B cell (primary cell): ENCODE measurements around the gene OR13J1. TPM values are rescaled to one million over a fixed set of nuclear protein-coding genes. Genes with fewer than 3 reads are reported as not detected.

Experiments used
- ATAC-seq: fragments of 200-7000 bp; cut with Tn5 transposase; one replicate; pipeline ENCODE4 v1.10.0; 2021; ENCODE audit warnings: low read depth, mild to moderate bottlenecking, moderate number of reproducible peaks, moderate library complexity
- CTCF ChIA-PET: fragments of 350-600 bp; sonication (Branson Sonifier 250); formaldehyde crosslinking; loops from one replicate; lab custom pipeline; 2021; ENCODE audit warnings: antibody characterized with exemption, inconsistent platforms; lab: Charles Lee
- POLR2A ChIA-PET: fragments of 350-600 bp; sonication (Branson Sonifier 250); formaldehyde crosslinking; loops from one replicate; lab custom pipeline; 2021; ENCODE audit warnings: antibody characterized with exemption; lab: Charles Lee
- DNase-seq: peaks from one replicate; pipeline ENCODE4 v3.0.0; 2013
- H2AFZ ChIP-seq: 2 replicates; pipeline ENCODE4 v1.6.1; 2012; ENCODE audit warnings: mild to moderate bottlenecking, low read depth, low read length; ENCODE audit not compliant: insufficient read depth, poor library complexity, severe bottlenecking
- H3K27ac ChIP-seq, 2 donors: 1 replicate in 1 of 2; 2 replicates in 1 of 2; pipeline ENCODE4 v1.5.1; 2012 to 2013; ENCODE audit warnings: low read length in 2 of 2, mild to moderate bottlenecking in 2 of 2, moderate library complexity in 1 of 2
- H3K27me3 ChIP-seq, 4 experiments: fragments of 200-600 bp in 1 of 4; sonication (generic) in 1 of 4; replicated peaks in 1 of 4; 1 replicate in 2 of 4; 2 replicates in 2 of 4; pipeline versions ENCODE4 v1.6.1 to v1.7.0; 2013 to 2016; ENCODE audit warnings: low read length in 3 of 4, mild to moderate bottlenecking in 2 of 4, mixed read lengths in 1 of 4, moderate library complexity in 1 of 4; ENCODE audit not compliant: insufficient read depth in 4 of 4, control insufficient read depth in 3 of 4; ENCODE audit errors: control extremely low read depth in 1 of 4
- H3K36me3 ChIP-seq, 2 experiments: replicated peaks in 1 of 2; 1 replicate in 1 of 2; 2 replicates in 1 of 2; pipeline versions ENCODE4 v1.6.1 to v1.7.1; 2013; ENCODE audit warnings: low read length in 1 of 2; ENCODE audit not compliant: insufficient read depth in 2 of 2, control insufficient read depth in 1 of 2; ENCODE audit errors: control extremely low read depth in 1 of 2, extremely low read depth in 1 of 2
- H3K4me1 ChIP-seq, 2 donors: fragments of 200-600 bp in 1 of 2; sonication (generic) in 1 of 2; 1 replicate in 1 of 2; 2 replicates in 1 of 2; pipeline versions ENCODE4 v1.5.1 to v1.6.1; 2013 to 2017; ENCODE audit warnings: low read length in 2 of 2; ENCODE audit not compliant: control insufficient read depth in 2 of 2, insufficient read depth in 2 of 2
- H3K4me2 ChIP-seq: replicated peaks from 2 replicates; pipeline ENCODE3; 2012; ENCODE audit warnings: mild to moderate bottlenecking, low read depth, low read length; ENCODE audit not compliant: poor library complexity, severe bottlenecking
- H3K4me3 ChIP-seq, 5 experiments: fragments of 200-600 bp in 1 of 5; sonication (generic) in 1 of 5; 1 replicate in 3 of 5; 2 replicates in 2 of 5; pipeline versions ENCODE4 v1.5.1 to v1.7.0; 2011 to 2016; ENCODE audit warnings: low read length in 4 of 5, mild to moderate bottlenecking in 4 of 5, low read depth in 2 of 5, control low read depth in 1 of 5, moderate library complexity in 1 of 5; ENCODE audit not compliant: insufficient read depth in 1 of 5; ENCODE audit errors: control extremely low read depth in 1 of 5, extremely low read depth in 1 of 5
- H3K79me2 ChIP-seq: fragments of 200-600 bp; sonication (generic); one replicate; pipeline ENCODE4 v1.6.0; 2016; ENCODE audit warnings: low read length; ENCODE audit not compliant: control insufficient read depth, insufficient read depth
- H3K9ac ChIP-seq: fragments of 200-600 bp; sonication (generic); 2 replicates; pipeline ENCODE4 v1.6.1; 2017; ENCODE audit warnings: mild to moderate bottlenecking, low read length, moderate library complexity
- H3K9me3 ChIP-seq, 3 donors: one replicate each; pipeline versions ENCODE4 v1.6.1 to v1.7.1; 2013; ENCODE audit warnings: low read length in 2 of 3; ENCODE audit not compliant: control insufficient read depth in 2 of 3, insufficient read depth in 1 of 3; ENCODE audit errors: control extremely low read depth in 1 of 3
- H4K20me1 ChIP-seq: 2 replicates; pipeline ENCODE4 v1.6.0; 2012; ENCODE audit warnings: mild to moderate bottlenecking, low read length; ENCODE audit not compliant: insufficient read depth, control insufficient read depth, poor library complexity, severe bottlenecking
- H3K27ac Mint-ChIP-seq: one replicate; pipeline ENCODE4 v1.8.0; 2021; ENCODE audit warnings: mixed read lengths
- H3K27me3 Mint-ChIP-seq: one replicate; pipeline ENCODE4 v1.8.0; 2021; ENCODE audit warnings: mixed read lengths
- H3K4me1 Mint-ChIP-seq: one replicate; pipeline ENCODE4 v1.8.0; 2021; ENCODE audit warnings: mixed read lengths
- H3K4me3 Mint-ChIP-seq: one replicate; pipeline ENCODE4 v1.8.0; 2021; ENCODE audit warnings: mixed read lengths
- H3K9me3 Mint-ChIP-seq: one replicate; pipeline ENCODE4 v1.8.0; 2022; ENCODE audit warnings: mixed read lengths; ENCODE audit not compliant: insufficient read depth
- CTCF ChIP-seq: fragments of 200-600 bp; IDR thresholded peaks from one replicate; pipeline ENCODE4 v1.8.0; 2022; ENCODE audit warnings: antibody characterized with exemption, mild to moderate bottlenecking
- EZH2 ChIP-seq: IDR thresholded peaks from 2 replicates; pipeline ENCODE4 v1.6.1; 2012; ENCODE audit warnings: borderline replicate concordance, low read depth, mild to moderate bottlenecking, moderate library complexity, low read length; ENCODE audit not compliant: insufficient read depth, poor library complexity, severe bottlenecking
- WGBS: methylation state at CpG from one replicate; pipeline ENCODE4 v1.1.5; 2013; ENCODE audit warnings: missing lambda C conversion rate; ENCODE audit not compliant: insufficient coverage; 5-methylcytosine and 5-hydroxymethylcytosine counted together
- intact Hi-C: fragments of 100-400 bp; cut with micrococcal nuclease; formaldehyde crosslinking; loops from one replicate; pipeline ENCODE4 v1.10.0; 2022
- polyA minus RNA-seq: library from RNA; depleted of rRNA, polyadenylated mRNA; stranded (reverse); fragments of >200 nt; gene quantifications from 2 replicates; pipeline ENCODE4 v1.2.3, GENCODE V29; 2012
- polyA plus RNA-seq: library from polyadenylated mRNA; depleted of rRNA; stranded (reverse); fragments of >200 nt; gene quantifications from 2 replicates; pipeline ENCODE4 v1.2.3, GENCODE V29; 2012
- total RNA-seq, 2 donors: library from RNA; stranded (reverse); fragments of 120-200 nt in 1 of 2; gene quantifications; 1 replicate in 1 of 2; 2 replicates in 1 of 2; pipeline versions ENCODE4 v1.2.3 to v1.2.4, GENCODE V29; 2013 to 2022

OR13J1 gene
- total RNA-seq: not detected in 2 replicates
- total RNA-seq (2013): not detected
- not detected in 2 replicates for polyA plus RNA-seq
- 0.21 TPM in 1 of 2 replicates, not detected in the other for polyA minus RNA-seq

- Mint-ChIP-seq H3K4me3 (no peak within 1 kb of the TSS), H3K27me3 (peaks cover 4% of the 10 kb centered on the region), H3K4me1 (no peaks in the 10 kb centered on the region), H3K9me3 (peaks cover under 1% of the 10 kb centered on the region), H3K27ac (no peak within 1 kb of the TSS)
- H3K4me2 ChIP-seq: no peak within 1 kb of the TSS
- DNase-seq (no peak), ATAC-seq (no peak)
- no peaks in the 10 kb centered on the region for H3K27me3 ChIP-seq
- intact Hi-C loops: no loop called here
- CTCF ChIA-PET: interaction anchor here (0.6 to 1.0 kb wide), 2 partner anchors 11 to 44 kb away, joined by 3 read pairs; no protein-coding TSS in a partner anchor
- H3K27ac ChIP-seq: no peak within 1 kb of the TSS
- H4K20me1 ChIP-seq: no peaks in the 10 kb centered on the region
- H3K79me2 ChIP-seq: no peaks in the 10 kb centered on the region
- TF ChIP-seq CTCF: no peak
- no peak for TF ChIP-seq EZH2
- H3K4me3 ChIP-seq: no peak within 1 kb of the TSS
- H3K9ac ChIP-seq: no peak within 1 kb of the TSS
- no peak within 1 kb of the TSS for H2AFZ ChIP-seq
- H3K36me3 ChIP-seq: no peaks in the 10 kb centered on the region
- WGBS: 93% methylated on average over 4 of the region's 8 CpGs
- H3K4me1 ChIP-seq: no peaks in the 10 kb centered on the region
- POLR2A ChIA-PET: no interaction called here
- no peaks in the 10 kb centered on the region for H3K9me3 ChIP-seq
Measured at GRCh38 chr9:35870351-35870923, at the start of gene OR13J1. TSS of gene OR13J1 (minus strand) at chr9:35870401. CDS start at chr9:35870401, 0 bp downstream.

GRCh38 chr9:35919212-35920008, 49.2 kb upstream of the OR13J1 start:
- ChIA-PET CTCF (interaction anchor here (0.9 to 1.6 kb wide), 3 partner anchors 21 to 129 kb away, joined by 3 to 5 read pairs (median 4); no protein-coding TSS in a partner anchor), POLR2A (no interaction called here)
- Mint-ChIP-seq H3K9me3 (no peaks in the 10 kb centered on the region), H3K4me1 (peaks cover 5% of the 10 kb centered on the region), H3K27ac (no peak overlapping the region), H3K27me3 (peaks cover 13% of the 10 kb centered on the region), H3K4me3 (no peak overlapping the region)
- no peaks in the 10 kb centered on the region for H3K79me2 ChIP-seq
- no CpG with 5 or more reads among the region's 3 CpGs for WGBS
- no peak overlapping the region for H3K9ac ChIP-seq
- no peaks in the 10 kb centered on the region for H3K36me3 ChIP-seq
- H3K4me3 ChIP-seq: no peak overlapping the region
- H3K9me3 ChIP-seq: no peaks in the 10 kb centered on the region
- intact Hi-C loops: no loop called here
- TF ChIP-seq CTCF: no peak
- no peak for TF ChIP-seq EZH2
- no peak overlapping the region for H3K27ac ChIP-seq
- H3K4me1 ChIP-seq: no peaks in the 10 kb centered on the region
- H2AFZ ChIP-seq: no peak overlapping the region
- no peaks in the 10 kb centered on the region for H4K20me1 ChIP-seq
- H3K4me2 ChIP-seq: no peak overlapping the region
- peaks cover 0 to 8% (median 2%) of the 10 kb centered on the region in 4 experiments for H3K27me3 ChIP-seq
- DNase-seq: no peak
- ATAC-seq: no peak
